ENCODE measurements around the gene KMT2C.

The KMT2C gene

DNA sequence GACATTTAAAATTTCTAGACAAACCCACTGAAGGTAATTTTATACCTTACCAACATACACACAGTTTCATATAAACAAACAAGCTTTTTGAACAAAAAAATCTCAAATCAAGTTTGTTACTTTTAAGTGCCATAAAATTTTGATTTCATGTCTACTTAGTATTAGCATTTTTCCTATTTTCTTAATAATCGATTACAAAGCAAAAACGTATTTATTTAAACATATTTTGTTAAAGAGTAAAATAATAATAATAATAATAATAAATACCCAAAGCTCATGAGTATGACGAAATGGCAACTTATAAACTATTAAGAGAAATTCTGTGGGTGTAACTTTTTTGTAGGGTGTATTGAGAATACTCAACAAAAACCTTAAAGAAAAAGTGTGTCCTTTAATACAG lies 232.7 kb downstream of the KMT2C start:
- DNase-seq (ENCODE audit: low read depth in 3 of 3): no peak

DNA sequence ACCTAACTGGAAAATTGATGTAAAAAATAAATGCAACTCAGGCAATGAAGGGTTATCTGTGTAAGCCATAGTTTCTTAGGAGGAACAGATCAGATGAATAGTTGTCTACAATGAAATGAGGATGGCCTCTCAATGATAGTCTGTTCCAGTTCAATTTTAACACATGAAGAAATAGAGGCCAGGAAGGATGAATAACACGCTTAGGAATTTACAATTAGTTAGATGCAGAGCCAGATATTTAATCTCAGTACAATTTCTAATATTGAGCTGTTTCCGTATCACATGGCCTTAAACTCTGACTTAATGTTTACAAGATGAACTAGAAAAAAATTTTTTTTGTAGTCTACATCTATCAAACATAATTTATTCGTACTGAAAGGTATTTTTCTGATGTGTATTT lies 233.7 kb downstream of the KMT2C start:
- no peak for DNase-seq (ENCODE audit: low read depth in 3 of 3)

DNA sequence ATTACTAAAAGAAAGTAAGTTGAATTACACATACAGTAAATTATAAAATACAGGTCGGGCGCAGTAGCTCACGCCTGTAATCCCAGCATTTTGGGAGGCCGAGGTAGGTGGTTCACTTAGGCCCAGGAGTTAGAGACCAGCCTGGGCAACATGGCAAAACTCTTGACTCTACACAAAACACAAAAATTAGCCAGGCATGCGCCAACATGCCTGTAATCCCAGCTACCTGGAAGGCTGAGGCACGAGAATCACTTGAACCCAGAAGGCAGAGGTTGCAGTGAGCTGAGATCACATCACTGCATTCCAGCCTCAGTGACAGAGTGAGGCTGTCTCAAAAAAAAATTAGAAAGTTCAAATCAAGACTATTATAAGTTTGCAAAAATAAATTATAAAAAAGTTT lies 235.4 kb downstream of the KMT2C start:
- no peak for DNase-seq (ENCODE audit: low read depth in 3 of 3)

DNA sequence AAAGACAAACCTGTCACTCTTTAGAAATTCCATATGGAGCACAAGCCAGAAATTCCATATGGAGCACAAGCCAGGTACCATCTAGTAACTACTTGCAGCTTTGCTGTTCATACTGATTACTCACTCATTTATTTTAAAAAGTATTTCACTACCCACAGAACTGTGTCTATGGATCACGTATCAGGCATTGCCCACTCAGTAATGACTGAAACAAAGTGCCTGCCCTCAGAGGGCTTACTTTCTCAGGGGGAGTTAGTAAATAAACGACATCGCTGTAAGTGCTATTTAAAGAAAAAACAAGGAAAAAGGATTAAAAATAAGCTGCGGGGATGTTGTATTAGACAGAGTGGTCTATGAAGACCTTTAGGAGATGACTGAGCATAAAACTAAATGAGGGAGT lies 239.4 kb downstream of the KMT2C start:
- no peak for DNase-seq (ENCODE audit: low read depth in 3 of 3)

DNA sequence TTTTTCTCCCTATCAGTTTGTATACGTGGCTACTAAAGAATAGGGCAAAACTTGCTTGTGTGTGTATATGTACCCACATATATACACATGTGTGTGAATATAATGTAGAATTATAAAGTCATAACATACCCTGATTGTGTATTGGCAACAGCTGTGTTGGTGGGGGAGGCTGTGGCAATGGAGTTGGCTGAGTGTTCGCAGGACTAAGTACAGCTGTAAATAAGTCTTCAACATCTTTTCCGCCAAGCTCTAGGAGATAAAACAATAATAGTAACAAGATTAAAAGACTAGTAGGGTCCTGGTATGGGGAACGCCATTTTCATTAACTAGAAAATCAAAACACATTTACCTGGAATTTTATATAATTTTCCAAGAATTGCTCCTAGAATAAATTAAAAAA lies 241.9 kb downstream of the KMT2C start:
- DNase-seq (ENCODE audit: low read depth in 3 of 3): no peak

DNA sequence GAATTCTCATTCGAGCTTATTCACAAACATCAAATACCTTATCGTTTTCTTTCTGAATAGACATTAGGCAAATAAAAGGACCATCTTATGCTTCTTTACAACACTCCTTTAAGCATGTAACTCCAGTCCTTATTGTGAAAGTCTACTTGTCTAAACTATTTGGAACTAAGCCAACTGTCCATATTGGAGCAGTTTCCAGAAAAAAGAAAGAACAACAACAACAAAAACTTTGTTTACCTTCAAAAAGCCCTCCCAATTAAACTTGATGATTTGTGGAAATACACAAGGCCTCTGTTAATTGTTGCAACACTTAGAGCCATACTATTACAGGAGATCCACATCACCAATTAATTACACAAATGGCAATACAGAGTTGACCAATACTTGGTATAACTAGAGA lies 246.7 kb downstream of the KMT2C start:
- DNase-seq (ENCODE audit: low read depth in 3 of 3): no peak

DNA sequence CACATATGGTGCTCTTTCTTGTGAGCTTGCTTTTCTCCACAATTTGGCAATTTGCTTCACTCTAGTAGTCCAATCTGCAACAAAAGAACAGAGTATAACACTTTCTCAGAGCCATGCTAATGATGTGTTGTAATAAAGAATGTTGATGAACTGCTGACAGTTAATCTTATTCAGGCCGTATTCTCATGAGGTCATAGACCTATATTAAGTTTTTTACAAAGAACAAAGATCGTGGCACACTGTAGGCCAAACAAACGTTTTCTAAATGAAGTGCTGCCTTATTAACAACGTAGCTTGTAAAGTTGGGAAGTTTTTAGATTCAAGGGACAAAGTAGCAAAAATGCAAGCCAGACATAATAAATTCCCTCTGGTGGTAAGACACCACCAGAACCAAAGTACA lies 250.2 kb downstream of the KMT2C start:
- no peak for DNase-seq (ENCODE audit: low read depth in 3 of 3)

DNA sequence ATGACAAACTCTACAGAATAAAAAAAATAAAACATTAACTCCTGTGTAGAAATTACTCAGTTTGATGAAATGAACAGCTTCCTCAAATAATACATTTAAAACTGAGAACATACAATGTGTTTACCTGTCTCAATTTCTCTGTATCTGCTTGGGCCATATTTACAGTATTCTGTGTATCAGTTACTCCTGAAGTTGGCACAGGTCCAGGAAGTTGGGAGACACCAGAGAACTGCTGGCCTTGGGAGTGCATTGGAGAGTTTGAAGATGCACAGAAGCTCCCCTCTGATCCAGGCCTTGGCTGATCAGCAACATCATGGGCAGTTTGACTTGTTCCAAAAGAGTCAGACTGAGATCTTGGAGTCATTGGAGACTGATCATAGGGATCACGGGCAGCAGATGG lies 255.2 kb downstream of the KMT2C start:
- no peak for DNase-seq (ENCODE audit: low read depth in 3 of 3)

DNA sequence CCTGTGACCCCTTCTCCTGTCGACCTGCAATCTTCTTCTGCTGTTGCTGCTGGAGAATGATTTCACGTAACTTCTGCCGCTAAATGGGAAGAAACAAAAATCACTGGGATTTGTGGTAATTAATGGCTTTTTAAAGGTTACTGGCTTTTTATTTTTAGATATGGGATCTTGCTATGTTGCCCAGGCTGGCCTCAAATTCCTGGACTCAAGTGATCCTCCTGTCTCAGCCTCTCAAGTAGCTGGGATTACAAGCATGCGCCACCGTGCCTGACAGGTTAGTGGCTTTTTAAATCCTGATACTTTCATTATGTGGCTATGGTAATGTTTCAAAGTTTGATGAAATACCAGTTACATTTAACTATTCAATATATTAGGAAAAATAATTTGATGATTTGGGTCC lies 255.8 kb downstream of the KMT2C start:
- no peak for DNase-seq (ENCODE audit: low read depth in 3 of 3)

DNA sequence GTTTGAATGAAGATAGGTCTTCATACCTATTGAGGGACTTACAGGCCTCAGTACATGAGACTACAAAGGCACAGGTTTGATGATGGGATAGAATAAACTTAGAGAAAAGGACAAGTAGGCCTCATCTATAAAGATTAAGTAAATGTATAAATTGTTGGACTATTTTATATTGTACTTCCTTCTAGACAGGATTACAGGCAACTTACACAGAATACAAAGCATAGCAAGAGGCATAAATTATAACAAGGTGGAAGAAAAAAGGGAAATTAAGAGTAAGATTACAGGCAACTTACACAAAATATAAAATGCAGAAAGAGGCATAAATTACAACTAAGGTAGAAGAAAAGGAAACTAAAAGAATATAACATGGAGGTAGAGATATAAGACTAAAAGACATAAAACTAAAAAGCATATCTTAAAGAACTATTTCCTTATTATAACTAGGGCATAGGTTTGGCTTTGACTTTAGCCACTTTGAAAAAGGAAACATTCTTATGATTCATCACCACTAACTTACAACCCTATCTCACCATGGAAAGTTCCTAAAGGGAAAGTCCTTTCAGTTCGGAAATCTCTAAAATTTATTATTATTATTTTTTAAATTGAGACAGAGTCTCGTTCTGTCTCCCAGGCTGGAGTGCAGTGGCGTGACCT lies 257.3 kb downstream of the KMT2C start:
- no peak for DNase-seq (ENCODE audit: low read depth in 3 of 3)

DNA sequence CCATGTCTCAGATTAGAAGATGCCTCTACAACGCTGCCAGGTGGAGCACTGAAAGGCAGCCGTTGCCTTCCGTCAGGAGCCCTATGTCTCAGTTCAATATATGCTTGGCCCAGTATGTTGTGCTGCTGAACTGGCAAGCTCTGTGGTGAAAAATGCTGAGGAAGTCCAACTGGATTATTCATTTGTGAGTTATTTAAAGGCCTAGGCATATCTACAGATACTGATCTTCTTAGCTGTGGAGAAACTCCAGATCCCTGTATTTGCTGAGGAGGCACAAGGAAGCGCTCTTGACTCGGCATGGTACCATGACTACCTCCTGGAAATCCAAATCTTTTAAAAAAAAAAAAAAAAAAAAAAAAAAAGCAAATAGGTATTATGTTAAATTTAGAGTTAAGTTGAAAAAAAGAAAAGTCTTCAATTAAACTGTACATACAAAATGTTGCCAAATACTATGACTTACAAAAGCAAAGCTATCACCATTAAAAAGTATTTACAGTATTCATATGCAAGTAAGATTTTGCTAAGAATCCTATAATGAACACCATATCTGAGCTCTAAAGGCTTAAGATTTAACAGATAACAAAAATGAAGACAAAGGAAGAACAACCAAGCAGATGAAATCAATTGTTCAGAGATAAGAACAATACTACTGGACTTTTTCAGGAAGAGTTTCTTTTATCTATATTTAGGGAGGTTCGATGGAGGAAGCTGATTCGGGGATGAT lies 258.0 kb downstream of the KMT2C start:
- DNase-seq (ENCODE audit: low read depth in 3 of 3): no peak

DNA sequence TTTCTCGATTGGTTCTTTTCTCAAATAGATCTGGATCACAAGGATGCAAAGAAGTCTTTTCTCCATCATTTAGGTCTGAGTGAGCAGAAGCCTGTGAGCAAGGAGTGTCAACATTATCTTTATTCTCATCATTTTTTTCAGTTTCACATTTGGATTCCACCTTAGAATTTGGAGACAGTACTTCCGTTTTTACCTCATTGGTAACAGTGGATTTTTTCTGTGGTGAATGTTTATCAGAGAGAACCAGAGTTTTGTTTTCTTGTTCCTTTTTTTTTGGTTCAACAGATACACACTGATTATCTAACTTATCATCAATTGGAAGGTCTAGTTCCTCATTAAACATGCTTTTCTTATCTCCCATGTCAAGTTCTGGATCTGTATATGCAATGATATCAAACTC lies 259.0 kb downstream of the KMT2C start:
- DNase-seq (ENCODE audit: low read depth in 3 of 3): no peak

DNA sequence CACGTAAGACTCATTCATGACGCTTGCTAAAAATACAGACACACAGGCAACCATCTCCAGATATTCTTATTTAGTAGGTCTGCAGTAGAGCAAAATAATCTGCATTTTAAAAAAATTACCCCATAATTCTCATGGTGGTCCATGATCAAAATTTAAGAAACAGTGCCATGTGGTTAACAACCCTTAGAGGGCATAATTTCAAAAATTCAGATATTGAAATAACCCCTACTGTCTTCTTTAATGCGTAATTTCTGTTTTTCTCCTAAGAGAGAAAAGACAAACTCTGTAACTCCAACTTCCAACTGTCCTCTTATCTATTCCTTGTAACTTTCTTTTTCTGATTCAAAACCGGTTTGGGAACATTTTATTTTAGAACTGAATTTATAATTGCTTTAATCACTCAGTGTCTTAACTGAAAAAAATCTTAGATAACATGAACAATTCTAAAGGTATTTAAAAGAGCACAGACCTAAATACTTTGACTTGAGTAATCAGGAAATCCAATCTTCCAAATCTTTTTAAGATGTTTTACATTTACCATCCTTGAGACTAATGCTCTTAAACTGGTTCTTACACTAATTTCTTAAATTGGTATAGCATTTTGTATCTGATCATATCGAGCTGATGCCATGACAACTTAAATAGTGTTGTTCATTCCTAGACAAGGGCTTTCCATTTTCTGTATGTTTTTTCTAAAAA lies 262.3 kb downstream of the KMT2C start:
- no peak for DNase-seq (ENCODE audit: low read depth in 3 of 3)

DNA sequence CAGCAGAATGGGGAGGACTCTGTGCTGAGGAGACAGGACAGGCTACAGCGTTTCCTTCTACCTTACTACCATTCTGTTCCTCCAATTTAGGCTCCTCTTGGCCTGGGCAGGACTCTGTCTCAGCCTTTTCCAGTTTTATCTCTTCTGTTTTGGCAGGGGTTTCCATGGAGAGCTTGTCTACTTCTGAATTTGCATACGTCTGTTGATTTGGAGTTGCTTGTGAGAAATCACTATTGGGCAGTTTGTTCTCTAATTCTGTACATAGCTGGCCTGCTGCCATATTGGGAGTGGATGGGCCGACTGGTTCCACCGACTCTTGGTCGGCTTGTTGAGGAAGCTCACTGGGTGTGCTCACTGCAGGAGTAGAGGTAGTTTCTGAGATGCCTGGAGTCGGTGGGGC lies 273.5 kb downstream of the KMT2C start:
- DNase-seq (ENCODE audit: low read depth in 3 of 3): no peak

DNA sequence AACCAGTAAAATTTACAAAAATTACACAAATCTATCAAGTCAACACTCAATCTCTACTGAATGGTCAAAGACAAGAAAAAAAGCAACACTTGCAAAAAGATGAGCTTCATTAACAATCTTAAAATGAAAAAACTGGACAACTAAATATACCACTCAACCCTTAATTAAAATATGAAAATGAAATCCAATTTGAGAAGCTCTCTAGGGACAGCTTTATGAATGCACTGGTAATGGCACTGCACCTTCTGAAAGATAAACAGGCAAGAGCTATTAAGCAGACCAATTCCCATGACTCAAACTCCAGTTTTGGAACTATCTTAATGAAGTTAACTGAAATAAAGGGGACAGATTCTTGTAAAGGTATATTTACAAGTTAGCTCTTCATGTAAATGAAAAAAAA lies 274.6 kb downstream of the KMT2C start:
- DNase-seq (ENCODE audit: low read depth in 3 of 3): no peak

DNA sequence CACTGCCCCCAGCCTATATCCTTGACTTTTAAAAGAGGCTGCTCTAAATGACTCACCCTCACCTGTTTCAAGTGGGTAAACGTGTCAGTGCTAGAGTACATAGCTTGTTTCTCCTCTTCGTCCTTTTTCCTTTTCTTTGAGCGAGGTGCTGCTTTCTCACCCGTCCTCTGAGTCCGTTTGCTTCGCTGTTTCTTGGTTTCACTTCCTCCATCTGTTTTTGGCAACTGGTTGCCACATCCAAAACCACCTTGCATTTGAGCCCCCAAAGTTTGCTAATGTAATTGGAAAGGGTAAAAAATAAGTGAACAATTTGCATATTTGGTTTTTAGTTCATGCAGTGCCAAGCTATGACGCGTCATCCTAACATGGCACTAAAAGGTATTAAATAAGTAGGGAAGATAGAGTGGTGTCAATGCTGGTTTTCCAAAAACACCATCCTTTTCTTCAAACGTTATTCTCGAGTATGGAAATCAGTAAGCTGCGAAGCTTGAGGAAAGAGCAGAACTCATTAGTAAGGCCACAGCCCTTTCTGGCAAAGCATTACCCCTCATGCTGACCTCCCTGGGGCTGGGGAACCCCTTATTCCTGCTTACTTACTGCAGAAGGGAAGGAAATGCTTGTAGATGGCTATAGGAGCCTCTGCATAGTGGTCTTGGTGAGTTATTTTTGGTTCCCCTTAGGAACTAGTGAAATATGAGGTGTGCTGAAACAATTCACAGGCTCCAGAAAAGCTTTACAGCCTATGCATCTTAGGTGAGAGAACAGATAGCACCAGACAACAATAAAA lies 276.8 kb downstream of the KMT2C start:
- DNase-seq (ENCODE audit: low read depth in 3 of 3): no peak

DNA sequence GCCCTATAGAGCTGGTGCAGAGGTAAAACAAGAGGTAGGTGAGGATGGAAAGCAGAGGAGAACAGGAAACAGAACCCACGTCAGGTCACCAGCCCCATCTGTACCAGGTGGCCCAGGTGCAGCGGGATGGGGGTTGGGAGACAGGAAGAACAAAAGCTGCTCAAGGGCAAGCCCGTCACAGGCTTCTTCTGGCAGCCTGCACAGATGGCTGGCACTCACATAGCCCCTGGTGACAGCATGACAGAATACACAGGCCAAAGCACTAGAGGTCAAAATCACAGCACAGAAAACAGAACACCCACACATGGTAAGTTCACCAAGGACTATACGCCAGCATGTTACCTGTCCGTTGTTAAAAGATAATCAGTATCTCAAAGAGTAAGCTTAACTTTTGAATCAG lies 283.5 kb downstream of the KMT2C start:
- no peak for DNase-seq (ENCODE audit: low read depth in 3 of 3)

DNA sequence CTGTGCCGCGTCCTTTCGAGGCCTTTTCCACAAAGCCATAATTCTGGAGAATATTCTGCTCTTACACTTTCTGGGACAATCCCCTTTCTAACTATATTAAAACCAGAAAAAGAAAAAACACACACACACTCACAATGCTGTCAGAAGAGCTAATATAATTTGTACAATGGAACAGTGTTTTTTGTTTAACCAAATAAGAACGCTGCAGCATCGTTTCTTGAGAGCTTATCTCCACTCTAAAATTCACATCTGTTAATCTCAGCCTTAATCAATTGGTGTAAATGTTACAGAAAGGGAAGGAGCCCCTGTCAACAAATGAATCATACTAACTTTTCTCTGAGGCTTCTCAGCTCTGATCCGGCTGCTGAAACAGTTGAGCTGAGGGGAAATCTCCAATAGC lies 286.4 kb downstream of the KMT2C start:
- no peak for DNase-seq (ENCODE audit: low read depth in 3 of 3)

DNA sequence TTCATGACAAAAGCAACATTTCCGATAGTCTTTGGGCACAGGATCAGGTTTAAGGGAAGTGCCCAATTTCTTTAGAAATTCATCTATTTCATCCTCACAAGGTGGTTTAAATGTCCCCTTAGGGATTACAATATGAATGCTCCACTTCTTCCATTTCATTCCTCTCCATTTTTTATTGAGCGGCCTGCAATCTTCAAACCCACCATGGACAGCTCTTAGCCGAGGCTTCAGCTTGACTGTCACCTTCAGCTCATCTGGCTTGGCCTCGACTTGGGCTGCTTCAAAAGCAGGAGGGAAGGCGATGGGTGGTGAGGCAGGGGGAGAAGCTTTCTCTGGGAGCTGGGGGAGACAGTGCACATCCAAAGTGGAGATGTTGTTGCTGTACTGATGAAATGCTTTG lies 287.1 kb downstream of the KMT2C start:
- no peak for DNase-seq (ENCODE audit: low read depth in 3 of 3)

DNA sequence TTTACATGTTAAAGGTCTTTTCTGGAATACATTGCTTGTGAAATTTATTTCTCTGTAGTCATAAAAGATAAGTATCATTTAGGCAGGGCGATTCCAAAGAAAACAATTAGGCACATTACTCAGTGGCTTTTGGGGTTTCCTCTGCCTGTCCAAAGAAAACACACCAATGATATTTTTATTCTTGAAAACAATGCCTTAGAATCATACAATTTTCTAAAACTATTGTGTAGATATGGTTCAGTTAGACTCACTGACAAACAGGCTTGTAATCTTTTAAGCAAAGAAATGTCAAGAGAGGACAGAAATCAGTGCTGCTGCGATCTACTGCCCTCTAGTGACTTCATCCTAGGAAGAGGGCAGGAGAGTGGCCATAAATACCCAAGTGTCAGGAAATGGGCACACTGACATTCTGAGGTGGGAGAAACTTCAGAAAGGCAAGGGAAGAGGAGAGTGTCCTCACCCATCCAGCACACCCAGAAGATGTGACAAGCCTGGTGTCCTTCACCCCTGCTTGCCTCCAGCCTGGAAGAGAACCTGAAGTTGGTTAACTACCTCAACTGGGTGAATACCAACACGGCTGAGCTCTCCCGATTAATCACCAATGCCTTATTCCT lies 289.8 kb downstream of the KMT2C start:
- DNase-seq (ENCODE audit: low read depth in 3 of 3): no peak

DNA sequence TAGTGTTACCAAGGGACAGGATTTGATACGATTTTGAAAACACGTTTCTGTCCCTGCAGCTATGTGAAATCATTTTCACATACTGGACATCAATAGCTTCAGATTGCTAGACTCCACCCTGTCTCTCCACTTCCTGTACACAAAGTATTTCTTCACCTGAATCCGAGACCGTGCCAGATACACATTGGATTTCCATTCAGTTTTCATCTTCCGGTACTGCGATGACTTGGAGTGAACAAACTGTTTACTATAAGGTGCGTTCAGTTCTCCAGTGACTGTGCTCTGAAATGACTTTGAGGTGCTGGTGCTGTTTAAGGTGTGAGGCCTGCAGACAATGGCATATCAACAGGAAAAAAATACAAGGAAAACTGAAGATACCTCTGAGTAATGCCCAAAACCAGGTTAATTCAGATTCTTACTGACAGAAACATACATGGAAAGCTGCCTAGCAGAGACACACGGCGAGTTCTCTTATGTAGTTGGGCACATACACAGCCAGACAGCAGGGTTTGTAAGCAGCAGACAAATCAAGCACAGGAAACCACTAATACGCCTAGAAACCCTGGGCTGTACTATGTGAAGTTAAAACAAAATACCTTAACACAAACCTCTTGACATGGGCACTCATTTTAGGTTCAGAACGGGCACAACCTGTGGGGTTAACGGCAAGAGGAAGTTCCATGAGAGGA lies 291.1 kb downstream of the KMT2C start:
- DNase-seq (ENCODE audit: low read depth in 3 of 3): no peak

All from stimulated activated CD4-positive, alpha-beta T cell treated with anti-CD3 and anti-CD28 coated beads, TNF-alpha, amount 100 ng/mL, for 24 hours (primary cell).